HepG2 (cell line): Measurements from ENCODE around the gene DCUN1D3. TPM values are rescaled to one million over a fixed set of nuclear protein-coding genes. Genes with fewer than 3 reads are reported as not detected.

ENCODE experiments used
- ARID2 ChIP-seq: sonication (generic); formaldehyde crosslinking; IDR thresholded peaks from 2 replicates; pipeline ENCODE4 v1.8.1; 2022; ENCODE audit warnings: mild to moderate bottlenecking, missing genetic modification reagents, borderline replicate concordance
- POLR2AphosphoS5 ChIP-seq: IDR thresholded peaks from 2 replicates; pipeline ENCODE4 v1.6.1; 2012; ENCODE audit warnings: low read depth, low read length
- RBM22 ChIP-seq: fragments of 200-400 bp; formaldehyde crosslinking; optimal IDR thresholded peaks from 2 replicates; pipeline ENCODE3; 2017; ENCODE audit warnings: mild to moderate bottlenecking, low read length, moderate library complexity
- SMAD1 ChIP-seq: sonication (generic); formaldehyde crosslinking; IDR thresholded peaks from 2 replicates; pipeline ENCODE4 v1.4.0; 2020; ENCODE audit warnings: missing genetic modification reagents, low read depth, mild to moderate bottlenecking, borderline replicate concordance
- THAP11 ChIP-seq: IDR thresholded peaks from 2 replicates; pipeline ENCODE4 v1.6.1; 2016; ENCODE audit warnings: missing biosample characterization, missing genetic modification reagents
- ZNF136 ChIP-seq: sonication (generic); formaldehyde crosslinking; IDR thresholded peaks from 2 replicates; pipeline ENCODE4 v1.8.1; 2022; ENCODE audit warnings: low read depth, mild to moderate bottlenecking, moderate library complexity, missing genetic modification reagents
- ZNF34 ChIP-seq: sonication (generic); formaldehyde crosslinking; IDR thresholded peaks from 2 replicates; pipeline ENCODE4 v1.4.0; 2020; ENCODE audit warnings: mild to moderate bottlenecking, missing genetic modification reagents, borderline replicate concordance
- ZNF44 ChIP-seq: sonication (generic); formaldehyde crosslinking; IDR thresholded peaks from 2 replicates; pipeline ENCODE4 v1.5.1; 2020; ENCODE audit warnings: mild to moderate bottlenecking, missing genetic modification reagents
- ZNF547 ChIP-seq: sonication (generic); formaldehyde crosslinking; IDR thresholded peaks from 2 replicates; pipeline ENCODE4 v1.5.1; 2020; ENCODE audit warnings: mild to moderate bottlenecking, missing genetic modification reagents
- ZNF574 ChIP-seq: sonication (generic); formaldehyde crosslinking; IDR thresholded peaks from 2 replicates; pipeline ENCODE4 v1.4.0; 2020; ENCODE audit warnings: missing genetic modification reagents
- ZNF746 ChIP-seq: sonication (generic); formaldehyde crosslinking; IDR thresholded peaks from 2 replicates; pipeline ENCODE4 v1.8.0; 2022; ENCODE audit warnings: mild to moderate bottlenecking, missing genetic modification reagents
- polyA plus RNA-seq, 8 experiments: library from polyadenylated mRNA; depleted of rRNA in 3 of 8; stranded (reverse) in 7 of 8; unstranded in 1 of 8; fragments of >200 nt; fragmentation: Illumina TruSeq in 4 of 8; extraction: Trizol in 4 of 8; gene quantifications; 2 replicates each; pipeline versions ENCODE4 v1.2.1 to v1.2.3, GENCODE V29; 2011 to 2016; ENCODE audit warnings: low read depth in 4 of 8, missing spikeins in 1 of 8, mixed read lengths in 1 of 8; ENCODE audit not compliant: insufficient read depth in 1 of 8
- total RNA-seq, 5 experiments: library from RNA; depleted of rRNA; stranded (reverse); fragments of >200 nt; fragmentation: Illumina TruSeq; extraction: Trizol; gene quantifications; 2 replicates each; pipeline ENCODE4 v1.2.3, GENCODE V29; 2016; ENCODE audit warnings: low read depth in 1 of 5

Gene DCUN1D3
- total and polyA plus RNA-seq, 2 of the 13 experiments (the other 11 are each of a cell fraction or from before 2014, with no cell fraction given): 5.0 to 19.3 TPM

GRCh38 chr16:20903116-20903898 lies 3.1 kb upstream of the DCUN1D3 start (continued):
- TF ChIP-seq ZNF574 (CRISPR knock-in tag) (0 out of 2 replicates have a peak, but pooled peaks have one; percentile 31), SMAD1 (0 out of 2 replicates have a peak, but pooled peaks have one; percentile 37), ZNF547 (CRISPR knock-in tag) (no peak), ZNF44 (CRISPR knock-in tag) (0 out of 2 replicates have a peak, but pooled peaks have one; percentile 36), RBM22 (peak; percentile 35), ZNF746 (CRISPR knock-in tag) (no peak), POLR2AphosphoS5 (0 out of 2 replicates have a peak, but pooled peaks have one; percentile 32), ZNF136 (CRISPR knock-in tag) (no peak), ARID2 (CRISPR knock-in tag) (0 out of 2 replicates have a peak, but pooled peaks have one; percentile 27), ZNF34 (CRISPR knock-in tag) (no peak), THAP11 (CRISPR knock-in tag) (no peak)
- TF ChIP-seq, all 625 proteins: peak for 15
